GM12878 (cell line): ENCODE results near the gene CCDC184. TPM values are rescaled to one million over a fixed set of nuclear protein-coding genes. Genes with fewer than 3 reads are reported as not detected.

Experiments
- BRCA1 ChIP-seq: IDR thresholded peaks from 2 replicates; pipeline ENCODE4 v1.6.1; 2011; ENCODE audit warnings: low read depth, low read length, improper control_type of control experiment
- CREM ChIP-seq: IDR thresholded peaks from 2 replicates; pipeline ENCODE4 v1.6.1; 2014; ENCODE audit warnings: antibody characterized with exemption, low read depth
- ELK1 ChIP-seq: IDR thresholded peaks from 2 replicates; pipeline ENCODE4 v1.6.1; 2012; ENCODE audit warnings: low read depth, low read length, improper control_type of control experiment
- FOS ChIP-seq: IDR thresholded peaks from 3 replicates; pipeline ENCODE4 v1.6.1; 2011; ENCODE audit warnings: borderline replicate concordance; ENCODE audit not compliant: insufficient read length; ENCODE audit errors: extremely low read depth
- FOXM1 ChIP-seq: IDR thresholded peaks from 2 replicates; pipeline ENCODE4 v1.6.1; 2012; ENCODE audit warnings: low read depth, mild to moderate bottlenecking, inconsistent platforms, low read length, moderate library complexity
- IRF4 ChIP-seq: IDR thresholded peaks from 2 replicates; pipeline ENCODE4 v1.6.1; 2011; ENCODE audit warnings: low read depth, low read length
- MAX ChIP-seq: IDR thresholded peaks from 2 replicates; pipeline ENCODE4 v1.6.1; 2012; ENCODE audit warnings: low read depth, low read length, improper control_type of control experiment
- MLLT1 ChIP-seq: fragments of 450-650 bp; IDR thresholded peaks from 2 replicates; pipeline ENCODE4 v1.6.1; 2016; ENCODE audit warnings: mild to moderate bottlenecking
- NFYB ChIP-seq: IDR thresholded peaks from 2 replicates; pipeline ENCODE4 v1.6.1; 2011; ENCODE audit warnings: low read depth, mild to moderate bottlenecking, low read length, improper control_type of control experiment, moderate library complexity; ENCODE audit not compliant: insufficient read depth
- NKRF ChIP-seq: fragments of 450-650 bp; conservative IDR thresholded peaks from 2 replicates; pipeline ENCODE4 v1.6.1; 2017; ENCODE audit warnings: mild to moderate bottlenecking, moderate library complexity
- NRF1 ChIP-seq: conservative IDR thresholded peaks from 2 replicates; pipeline ENCODE4 v1.6.1; 2011; ENCODE audit warnings: mild to moderate bottlenecking, low read depth, low read length, improper control_type of control experiment
- POLR2A ChIP-seq: IDR thresholded peaks from 2 replicates; pipeline ENCODE4 v1.6.1; 2011; ENCODE audit warnings: low read depth, mild to moderate bottlenecking, low read length
- RB1 ChIP-seq: fragments of 450-650 bp; formaldehyde crosslinking; IDR thresholded peaks from 2 replicates; pipeline ENCODE4 v1.6.1; 2017; ENCODE audit warnings: mild to moderate bottlenecking, borderline replicate concordance
- USF1 ChIP-seq: IDR thresholded peaks from 2 replicates; pipeline ENCODE4 v1.6.1; 2011; ENCODE audit warnings: borderline replicate concordance, low read depth, mild to moderate bottlenecking, moderate library complexity, mixed read lengths, low read length; ENCODE audit not compliant: insufficient read depth; ENCODE audit errors: extremely low read length
- ZBTB4 ChIP-seq: fragments of 450-650 bp; formaldehyde crosslinking; IDR thresholded peaks from 2 replicates; pipeline ENCODE4 v1.4.0; 2022; ENCODE audit warnings: mild to moderate bottlenecking, moderate library complexity
- ZNF207 ChIP-seq: fragments of 450-650 bp; IDR thresholded peaks from 2 replicates; pipeline ENCODE4 v1.6.1; 2014; ENCODE audit warnings: antibody characterized with exemption, mild to moderate bottlenecking, borderline replicate concordance
- ZNF384 ChIP-seq: IDR thresholded peaks from 2 replicates; pipeline ENCODE4 v1.6.1; 2012; ENCODE audit warnings: low read depth, mild to moderate bottlenecking, low read length, improper control_type of control experiment, borderline replicate concordance
- ZZZ3 ChIP-seq: IDR thresholded peaks from 2 replicates; pipeline ENCODE4 v1.6.1; 2011; ENCODE audit warnings: low read depth; ENCODE audit not compliant: control insufficient read depth, insufficient read length
- polyA plus RNA-seq, 11 experiments: library from polyadenylated mRNA; depleted of rRNA in 4 of 11; unstranded in 6 of 11; stranded (reverse) in 5 of 11; fragments of >200 nt; fragmentation: Nextera tagmentation in 4 of 11; fragmentation: Illumina TruSeq in 1 of 11; extraction: Ambion mirVana in 4 of 11; extraction: Trizol in 1 of 11; gene quantifications; 1 replicate in 1 of 11; 2 replicates in 10 of 11; pipeline versions ENCODE4 v1.2.1 to v1.2.3, GENCODE V29; 2011 to 2016; ENCODE audit warnings: inconsistent platforms in 2 of 11, missing spikeins in 2 of 11, low read depth in 1 of 11
- total RNA-seq, 4 experiments: library from RNA; depleted of rRNA in 3 of 4; stranded (reverse); fragments of >200 nt in 3 of 4; fragmentation: Illumina TruSeq in 1 of 4; extraction: Trizol in 1 of 4; gene quantifications; 2 replicates each; pipeline versions ENCODE4 v1.2.1 to v1.2.3, GENCODE V29; 2013 to 2021

The CCDC184 gene
- total and polyA plus RNA-seq, 10 of the 15 experiments (the other 5 are each of a cell fraction or from before 2014, with no cell fraction given): not detected

- 0 out of 2 replicates have a peak, but pooled peaks have one; percentile 45 for TF ChIP-seq MAX
- no peak for TF ChIP-seq ZZZ3
- TF ChIP-seq NFYB: no peak
- no peak; the same call in 1 of the 2 replicates for TF ChIP-seq MLLT1
- TF ChIP-seq ZNF384: peak; percentile 4; the same call in 1 of the 2 replicates
- no peak for TF ChIP-seq FOXM1
- peak; percentile 28; the same call in 1 of the 2 replicates for TF ChIP-seq CREM
- no peak for TF ChIP-seq ZBTB4 (CRISPR knock-in tag)
- peak; percentile 82 for TF ChIP-seq POLR2A
- TF ChIP-seq IRF4: no peak
- no peak for TF ChIP-seq ZNF207
- TF ChIP-seq RB1: no peak
- no peak for TF ChIP-seq FOS
- TF ChIP-seq NRF1: peak; percentile 86
- peak; percentile 65; the same call in 1 of the 2 replicates for TF ChIP-seq ELK1
- no peak for TF ChIP-seq BRCA1
- peak; percentile 72; the same call in 1 of the 2 replicates for TF ChIP-seq NKRF
- no peak for TF ChIP-seq USF1
Measured at GRCh38 chr12:48157018-48157888, 26.2 kb upstream of the CCDC184 start, which contains the start of gene ASB8 (continued).
